Measurements from ENCODE around the gene FAAP100.

- TF ChIP-seq CTCF (IDR thresholded peaks at IDR 0.05; ENCODE audit: poor library complexity) (no peak), EZH2 (IDR thresholded peaks at IDR 0.05; ENCODE audit: borderline replicate concordance) (no peak)
These were observed 8.8 kb downstream of the FAAP100 start for GRCh38 chr17:81543339-81543675.

All from hepatocyte (in vitro differentiated cells).